ENCODE measurements around the gene IRF6.

The IRF6 gene

DNA sequence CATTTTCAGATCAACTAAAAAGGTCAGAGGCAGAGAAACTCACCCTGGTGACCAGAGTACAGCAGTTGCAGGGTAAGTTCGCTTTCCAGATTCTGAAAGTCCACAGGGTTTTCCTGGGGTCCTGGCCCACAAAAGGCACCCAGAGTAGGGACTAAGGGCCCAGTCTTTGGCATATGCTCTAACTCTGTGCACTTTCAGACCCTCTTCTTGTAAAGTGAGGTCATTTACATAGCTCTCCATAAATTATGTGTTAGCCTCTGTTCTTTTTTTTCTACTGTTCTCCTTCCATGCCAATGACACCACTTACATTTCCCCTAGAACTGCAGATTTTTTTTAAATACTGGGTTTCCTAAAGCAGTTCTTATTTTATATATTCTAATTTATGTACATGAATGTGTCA, 27.8 kb downstream of the IRF6 start:
- TF ChIP-seq, protein P1, sequence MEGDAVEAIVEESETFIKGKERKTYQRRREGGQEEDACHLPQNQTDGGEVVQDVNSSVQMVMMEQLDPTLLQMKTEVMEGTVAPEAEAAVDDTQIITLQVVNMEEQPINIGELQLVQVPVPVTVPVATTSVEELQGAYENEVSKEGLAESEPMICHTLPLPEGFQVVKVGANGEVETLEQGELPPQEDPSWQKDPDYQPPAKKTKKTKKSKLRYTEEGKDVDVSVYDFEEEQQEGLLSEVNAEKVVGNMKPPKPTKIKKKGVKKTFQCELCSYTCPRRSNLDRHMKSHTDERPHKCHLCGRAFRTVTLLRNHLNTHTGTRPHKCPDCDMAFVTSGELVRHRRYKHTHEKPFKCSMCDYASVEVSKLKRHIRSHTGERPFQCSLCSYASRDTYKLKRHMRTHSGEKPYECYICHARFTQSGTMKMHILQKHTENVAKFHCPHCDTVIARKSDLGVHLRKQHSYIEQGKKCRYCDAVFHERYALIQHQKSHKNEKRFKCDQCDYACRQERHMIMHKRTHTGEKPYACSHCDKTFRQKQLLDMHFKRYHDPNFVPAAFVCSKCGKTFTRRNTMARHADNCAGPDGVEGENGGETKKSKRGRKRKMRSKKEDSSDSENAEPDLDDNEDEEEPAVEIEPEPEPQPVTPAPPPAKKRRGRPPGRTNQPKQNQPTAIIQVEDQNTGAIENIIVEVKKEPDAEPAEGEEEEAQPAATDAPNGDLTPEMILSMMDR (IDR thresholded peaks at IDR 0.05; ENCODE audit: control extremely low read depth, extremely low read depth, low read depth, missing control alignments): no peak
- CTCF ChIA-PET: interaction anchor here (2.3 to 2.7 kb wide), 2 partner anchors 10 to 45 kb away, joined by 9 to 11 read pairs; no protein-coding TSS in a partner anchor
- DNase-seq (ENCODE audit: extremely low spot score): no peak
- POLR2A ChIA-PET: no interaction called here

DNA sequence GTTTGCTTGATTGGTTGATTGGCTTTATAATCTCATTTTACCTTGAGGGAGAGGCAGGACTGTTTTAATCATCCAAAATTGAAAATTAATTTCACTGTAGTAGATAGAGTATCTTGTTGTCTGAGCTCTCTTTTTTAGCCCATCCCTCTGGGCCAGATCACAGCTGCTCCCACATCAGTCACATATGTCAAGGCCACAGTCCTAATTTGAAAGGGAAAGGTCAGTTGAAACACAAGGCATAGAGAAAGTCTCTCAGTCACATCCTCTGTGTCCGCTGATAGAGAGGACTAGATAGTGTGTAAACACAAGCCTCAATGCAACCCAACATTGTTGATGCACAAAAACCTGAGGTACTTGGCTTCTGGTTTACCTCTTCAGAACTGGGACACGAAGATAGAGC, 28.4 kb downstream of the IRF6 start:
- TF ChIP-seq, protein P1 (IDR thresholded peaks at IDR 0.05; ENCODE audit: control extremely low read depth, extremely low read depth, low read depth, missing control alignments): no peak
- DNase-seq (ENCODE audit: extremely low spot score): no peak
- POLR2A ChIA-PET: no interaction called here
- CTCF ChIA-PET: interaction anchor here (0.9 to 2.7 kb wide), 3 partner anchors 10 to 50 kb away, joined by 3 to 11 read pairs (median 3); no protein-coding TSS in a partner anchor

DNA sequence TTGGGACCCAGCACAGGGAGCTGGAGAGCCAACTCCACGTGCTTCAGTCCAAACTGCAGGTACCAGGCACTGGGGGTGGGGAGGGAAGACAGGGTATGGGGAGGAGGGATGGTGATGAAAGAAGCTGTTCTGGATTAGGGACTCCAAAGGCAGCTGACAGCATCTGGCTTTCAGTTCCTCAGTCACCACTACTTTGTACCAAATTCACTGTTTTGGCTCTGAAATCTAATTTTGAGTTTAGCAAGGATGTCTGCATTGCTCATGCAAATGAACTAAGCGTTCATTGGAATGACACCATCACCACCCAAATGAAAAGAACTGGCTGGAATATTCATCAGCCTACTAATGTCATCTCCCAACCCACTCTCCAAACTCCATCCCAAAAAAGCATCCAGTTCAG, 30.3 kb downstream of the IRF6 start:
- POLR2A ChIA-PET: interaction anchor here (1.3 kb wide), 1 partner anchor 9 kb away, joined by 5 read pairs; the partner anchor contains the start of gene C1orf74
- TF ChIP-seq, protein P1 (IDR thresholded peaks at IDR 0.05; ENCODE audit: control extremely low read depth, extremely low read depth, low read depth, missing control alignments): no peak
- no peak for DNase-seq (ENCODE audit: extremely low spot score)
- CTCF ChIA-PET: interaction anchor here (1.1 to 3.8 kb wide), 5 partner anchors 9 to 52 kb away, joined by 3 to 20 read pairs (median 4); partner anchors contain the start of genes TRAF3IP3 and UTP25

DNA sequence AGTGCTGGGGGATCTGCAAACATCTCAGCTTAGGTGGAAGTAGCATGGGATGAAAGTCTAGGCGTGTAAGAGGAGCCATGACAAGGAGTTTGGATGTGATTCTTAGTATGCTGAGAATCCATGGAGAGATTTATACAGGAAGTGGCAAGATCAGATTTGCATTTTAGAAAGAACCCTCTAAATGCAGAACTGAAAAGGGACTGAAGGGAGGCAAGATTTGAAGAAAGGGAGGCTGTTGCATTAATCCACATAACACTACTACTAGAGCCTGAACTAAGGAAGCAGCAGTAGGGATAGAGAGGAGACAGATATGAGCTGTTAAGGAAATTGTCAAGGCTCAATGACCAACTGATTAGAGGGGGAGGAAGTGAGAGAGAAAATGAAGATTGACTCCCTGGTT, 31.4 kb downstream of the IRF6 start:
- POLR2A ChIA-PET: interaction anchor here (1.3 kb wide), 1 partner anchor 10 kb away, joined by 5 read pairs; the partner anchor contains the start of gene C1orf74
- CTCF ChIA-PET: interaction anchor here (1.0 to 3.8 kb wide), 9 partner anchors 8 to 198 kb away, joined by 3 to 20 read pairs (median 4); partner anchors contain the start of gene UTP25
- DNase-seq (ENCODE audit: extremely low spot score): no peak
- TF ChIP-seq, protein P1 (IDR thresholded peaks at IDR 0.05; ENCODE audit: control extremely low read depth, extremely low read depth, low read depth, missing control alignments): no peak

DNA sequence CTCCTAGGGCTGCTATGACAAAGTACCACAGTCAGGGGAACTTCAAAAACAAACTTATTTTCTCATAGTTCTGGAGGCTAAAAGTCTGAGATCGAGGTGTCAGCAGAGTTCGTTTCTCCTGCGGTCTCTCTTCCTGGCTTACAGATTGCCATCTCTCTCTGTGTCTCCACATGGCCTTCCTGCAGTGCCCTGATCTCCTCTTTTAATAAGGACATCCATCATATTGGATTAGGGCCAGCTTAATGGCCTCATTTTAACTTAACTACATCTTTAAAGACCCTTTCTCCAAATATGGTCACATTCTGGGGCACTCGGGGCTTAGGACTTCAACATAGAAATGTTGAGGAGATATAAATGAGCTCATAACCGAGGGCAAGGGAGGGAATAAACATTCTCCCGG, 33.8 kb downstream of the IRF6 start:
- CTCF ChIA-PET: interaction anchor here (0.9 to 3.8 kb wide), 4 partner anchors 11 to 55 kb away, joined by 3 to 20 read pairs (median 4); partner anchors contain the start of gene UTP25

DNA sequence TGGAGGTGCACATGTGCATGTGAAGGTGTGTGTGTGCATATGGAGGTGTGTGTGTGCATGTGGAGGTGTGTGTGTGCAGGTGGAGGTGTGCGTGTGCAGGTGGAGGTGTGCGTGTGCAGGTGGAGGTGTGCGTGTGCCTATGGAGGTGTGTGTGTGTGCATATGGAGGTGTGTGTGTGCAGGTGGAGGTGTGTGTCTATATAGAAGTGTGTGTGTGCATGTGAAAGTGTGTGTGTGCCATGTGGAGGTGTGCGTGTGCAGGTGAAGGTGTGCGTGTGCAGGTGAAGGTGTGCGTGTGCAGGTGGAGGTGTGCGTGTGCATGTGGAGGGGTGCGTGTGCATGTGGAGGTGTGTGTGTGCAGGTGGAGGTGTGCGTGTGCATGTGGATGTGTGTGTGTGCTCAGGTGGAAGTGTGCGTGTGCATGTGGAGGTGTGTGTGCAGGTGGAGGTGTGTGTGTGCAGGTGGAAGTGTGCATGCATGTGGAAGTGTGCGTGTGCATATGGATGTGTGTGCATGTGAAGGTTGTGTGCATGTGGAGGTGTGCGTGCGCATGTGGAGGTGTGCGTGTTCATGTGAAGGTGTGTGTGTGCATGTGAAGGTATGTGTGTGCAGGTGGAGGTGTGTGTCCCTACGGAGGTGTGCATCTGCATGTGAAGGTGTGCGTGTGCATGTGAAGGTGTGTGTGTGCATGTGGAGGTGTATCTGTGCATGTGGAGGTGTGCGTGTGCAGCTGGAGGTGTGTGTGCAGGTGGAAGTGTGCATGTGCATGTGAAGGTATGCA, 35.1 kb downstream of the IRF6 start:
- no peak for DNase-seq (ENCODE audit: extremely low spot score)
- POLR2A ChIA-PET: no interaction called here
- TF ChIP-seq, protein P1 (IDR thresholded peaks at IDR 0.05; ENCODE audit: control extremely low read depth, extremely low read depth, low read depth, missing control alignments): no peak
- CTCF ChIA-PET: interaction anchor here (1.1 to 1.4 kb wide), 2 partner anchors 12 to 127 kb away, joined by 3 read pairs; no protein-coding TSS in a partner anchor

More for the DNA sequence above, 33.8 kb downstream of the IRF6 start:
- DNase-seq (ENCODE audit: extremely low spot score): no peak
- TF ChIP-seq, protein P1 (IDR thresholded peaks at IDR 0.05; ENCODE audit: control extremely low read depth, extremely low read depth, low read depth, missing control alignments): no peak
- POLR2A ChIA-PET: no interaction called here

All from GM10248 (cell line).